ENCODE data around the gene ABLIM1.

ABLIM1 gene

GRCh38 chr10:114545071-114545470, 113.0 kb downstream of the ABLIM1 start:
- no peak for DNase-seq (ENCODE audit: low read depth in 2 of 2)

GRCh38 chr10:114544045-114544659, 113.9 kb downstream of the ABLIM1 start:
- DNase-seq (ENCODE audit: low read depth in 2 of 2), result peak; percentile 48 to 53

- no peak for DNase-seq (ENCODE audit: low read depth in 2 of 2)
Observed at GRCh38 chr10:114543456-114543855, 114.6 kb downstream of the ABLIM1 start.

- no peak for DNase-seq (ENCODE audit: low read depth in 2 of 2)
Observed at GRCh38 chr10:114542373-114542772, 115.7 kb downstream of the ABLIM1 start.

- DNase-seq (ENCODE audit: low read depth in 2 of 2), result no peak
Observed at GRCh38 chr10:114541797-114542160, 116.3 kb downstream of the ABLIM1 start.

GRCh38 chr10:114541081-114541796, 116.8 kb downstream of the ABLIM1 start:
- DNase-seq (ENCODE audit: low read depth in 2 of 2), result peak; percentile 47 to 64

- no peak for DNase-seq (ENCODE audit: low read depth in 2 of 2)
Observed at GRCh38 chr10:114540236-114540635, 117.8 kb downstream of the ABLIM1 start.

- no peak for DNase-seq (ENCODE audit: low read depth in 2 of 2)
Observed at GRCh38 chr10:114539623-114540022, 118.5 kb downstream of the ABLIM1 start.

GRCh38 chr10:114538181-114538906, 119.7 kb downstream of the ABLIM1 start:
- no peak for DNase-seq (ENCODE audit: low read depth in 2 of 2)

- no peak for DNase-seq (ENCODE audit: low read depth in 2 of 2)
Observed at GRCh38 chr10:114537736-114538135, 120.3 kb downstream of the ABLIM1 start.

- DNase-seq (ENCODE audit: low read depth in 2 of 2), result no peak
Observed at GRCh38 chr10:114534571-114534981, 123.5 kb downstream of the ABLIM1 start.

GRCh38 chr10:114532226-114532625, 125.8 kb downstream of the ABLIM1 start:
- no peak for DNase-seq (ENCODE audit: low read depth in 2 of 2)

GRCh38 chr10:114526504-114527238, 131.4 kb downstream of the ABLIM1 start:
- peak; percentile 83 to 86 for DNase-seq (ENCODE audit: low read depth in 2 of 2)

- DNase-seq (ENCODE audit: low read depth in 2 of 2), result no peak
Observed at GRCh38 chr10:114526126-114526503, 132.0 kb downstream of the ABLIM1 start.

- DNase-seq (ENCODE audit: low read depth in 2 of 2), result no peak
Observed at GRCh38 chr10:114525368-114525949, 132.6 kb downstream of the ABLIM1 start.

- no peak for DNase-seq (ENCODE audit: low read depth in 2 of 2)
Observed at GRCh38 chr10:114523876-114524275, 134.2 kb downstream of the ABLIM1 start.

GRCh38 chr10:114521255-114521654, 136.8 kb downstream of the ABLIM1 start:
- DNase-seq (ENCODE audit: low read depth in 2 of 2), result no peak

GRCh38 chr10:114520453-114520852, 137.6 kb downstream of the ABLIM1 start:
- no peak for DNase-seq (ENCODE audit: low read depth in 2 of 2)

GRCh38 chr10:114519756-114520293, 138.2 kb downstream of the ABLIM1 start:
- no peak for DNase-seq (ENCODE audit: low read depth in 2 of 2)

GRCh38 chr10:114519306-114519669, 138.8 kb downstream of the ABLIM1 start:
- DNase-seq (ENCODE audit: low read depth in 2 of 2), result no peak
